H1 (cell line): Measurements from ENCODE around the gene ENPEP. TPM values are rescaled to one million over a fixed set of nuclear protein-coding genes. Genes with fewer than 3 reads are reported as not detected.

Experiments
- CTCF ChIA-PET: fragments of 300-600 bp; sonication (Branson Sonifier 250); formaldehyde crosslinking; loops from one replicate; lab custom pipeline; 2021; ENCODE audit not compliant: partially characterized antibody; lab: Charles Lee
- POLR2A ChIA-PET: fragments of 300-600 bp; sonication (Branson Sonifier 250); formaldehyde crosslinking; loops from one replicate; lab custom pipeline; 2021; ENCODE audit warnings: inconsistent platforms; ENCODE audit not compliant: partially characterized antibody; lab: Charles Lee
- DNase-seq, 2 experiments: peaks; one replicate each; pipeline versions ENCODE4 v3.0.0 to v3.0.0-alpha.2; 2010 to 2022; ENCODE audit warnings: low spot score in 2 of 2, low read depth in 1 of 2, mixed read lengths in 1 of 2
- FAIRE-seq: peaks from 2 replicates; lab custom pipeline; 2011; peaks lifted over from hg19 to GRCh38; lab: Jason Lieb, UNC
- H2AFZ ChIP-seq: 2 replicates; pipeline ENCODE4 v1.8.1; 2012; ENCODE audit warnings: low read length, inconsistent platforms
- H2AK5ac ChIP-seq: 2 replicates; pipeline ENCODE4 v1.6.1; 2013; ENCODE audit warnings: low read depth, low read length
- H2BK120ac ChIP-seq: replicated peaks from 2 replicates; pipeline ENCODE3; 2013; ENCODE audit warnings: low read depth, low read length, inconsistent platforms
- H2BK12ac ChIP-seq: 2 replicates; pipeline ENCODE4 v1.6.1; 2013; ENCODE audit warnings: low read depth, low read length
- H2BK15ac ChIP-seq: 2 replicates; pipeline ENCODE4 v1.6.1; 2013; ENCODE audit warnings: low read length
- H2BK20ac ChIP-seq: 2 replicates; pipeline ENCODE4 v1.6.1; 2013; ENCODE audit warnings: low read length
- H2BK5ac ChIP-seq: 2 replicates; pipeline ENCODE4 v1.6.1; 2013; ENCODE audit warnings: low read depth, low read length
- H3K14ac ChIP-seq: 2 replicates; pipeline ENCODE4 v1.6.1; 2013; ENCODE audit warnings: inconsistent platforms; ENCODE audit not compliant: insufficient read length
- H3K18ac ChIP-seq: 2 replicates; pipeline ENCODE4 v1.6.1; 2013; ENCODE audit warnings: low read length; ENCODE audit errors: extremely low read depth
- H3K23ac ChIP-seq: 2 replicates; pipeline ENCODE4 v1.6.1; 2013; ENCODE audit warnings: inconsistent platforms; ENCODE audit not compliant: insufficient read length
- H3K23me2 ChIP-seq: 2 replicates; pipeline ENCODE4 v1.6.1; 2013; ENCODE audit warnings: low read depth, low read length
- H3K27ac ChIP-seq: 2 replicates; pipeline ENCODE4 v1.6.1; 2011; ENCODE audit warnings: low read depth, low read length, inconsistent platforms
- H3K27me3 ChIP-seq, 4 experiments: replicated peaks in 1 of 4; 1 replicate in 1 of 4; 2 replicates in 3 of 4; pipeline versions ENCODE4 v1.6.1 to v1.8.1; 2011 to 2013; ENCODE audit warnings: low read length in 3 of 4, mild to moderate bottlenecking in 3 of 4, inconsistent platforms in 2 of 4, mixed read lengths in 2 of 4, moderate library complexity in 1 of 4; ENCODE audit not compliant: control insufficient read depth in 3 of 4, insufficient read depth in 3 of 4; ENCODE audit errors: extremely low read depth in 1 of 4
- H3K36me3 ChIP-seq, 4 experiments: 2 replicates each; pipeline versions ENCODE4 v1.6.1 to v1.8.1; 2011 to 2013; ENCODE audit warnings: mild to moderate bottlenecking in 4 of 4, low read length in 3 of 4, moderate library complexity in 2 of 4, control low read depth in 1 of 4, inconsistent platforms in 1 of 4; ENCODE audit not compliant: insufficient read depth in 4 of 4, control insufficient read depth in 2 of 4
- H3K4ac ChIP-seq: replicated peaks from 2 replicates; pipeline ENCODE3; 2013; ENCODE audit warnings: low read length, low read depth, mixed read lengths, inconsistent platforms; ENCODE audit not compliant: insufficient read length
- H3K4me1 ChIP-seq, 4 experiments: replicated peaks in 1 of 4; 1 replicate in 1 of 4; 2 replicates in 3 of 4; pipeline versions ENCODE4 v1.6.1 to v1.8.1; 2011 to 2013; ENCODE audit warnings: low read length in 3 of 4, inconsistent platforms in 2 of 4, mixed read lengths in 1 of 4; ENCODE audit not compliant: insufficient read depth in 4 of 4, control insufficient read depth in 3 of 4
- H3K4me2 ChIP-seq, 2 experiments: 2 replicates each; pipeline versions ENCODE4 v1.6.1 to v1.8.1; 2011 to 2013; ENCODE audit warnings: low read depth in 2 of 2, low read length in 2 of 2, control low read depth in 1 of 2, inconsistent platforms in 1 of 2, mild to moderate bottlenecking in 1 of 2; ENCODE audit not compliant: insufficient read depth in 1 of 2
- H3K4me3 ChIP-seq, 4 experiments: fragments of 200-600, 300-600 bp in 1 of 4; sonication (generic), shearing (Covaris generic), sonication (Bioruptor Twin) in 1 of 4; 2 replicates each; pipeline versions ENCODE4 v1.5.1 to v1.8.1; 2011 to 2016; ENCODE audit warnings: low read length in 4 of 4, low read depth in 3 of 4, control low read depth in 2 of 4, inconsistent platforms in 2 of 4, mild to moderate bottlenecking in 2 of 4, mixed read lengths in 1 of 4, moderate library complexity in 1 of 4; ENCODE audit not compliant: insufficient read depth in 2 of 4; ENCODE audit errors: extremely low read depth in 1 of 4
- H3K56ac ChIP-seq: replicated peaks from 2 replicates; pipeline ENCODE3; 2013; ENCODE audit warnings: low read depth, mild to moderate bottlenecking, mixed read lengths, low read length, inconsistent platforms; ENCODE audit not compliant: insufficient read length
- H3K79me1 ChIP-seq: 2 replicates; pipeline ENCODE4 v1.6.1; 2013; ENCODE audit warnings: low read depth, low read length, control low read depth
- H3K79me2 ChIP-seq, 2 experiments: 2 replicates each; pipeline versions ENCODE4 v1.6.1 to v1.8.1; 2012 to 2013; ENCODE audit warnings: low read length in 2 of 2, mild to moderate bottlenecking in 2 of 2, inconsistent platforms in 1 of 2; ENCODE audit not compliant: insufficient read depth in 2 of 2, control insufficient read depth in 1 of 2
- H3K9ac ChIP-seq, 4 experiments: replicated peaks in 1 of 4; 1 replicate in 1 of 4; 2 replicates in 3 of 4; pipeline versions ENCODE4 v1.6.1 to v1.8.1; 2011 to 2013; ENCODE audit warnings: low read depth in 3 of 4, low read length in 3 of 4, control low read depth in 2 of 4, mild to moderate bottlenecking in 2 of 4, moderate library complexity in 2 of 4, inconsistent platforms in 1 of 4; ENCODE audit errors: extremely low read depth in 1 of 4
- H3K9me3 ChIP-seq, 2 experiments: 2 replicates each; pipeline versions ENCODE4 v1.6.1 to v1.8.1; 2012 to 2013; ENCODE audit warnings: mild to moderate bottlenecking in 2 of 2, moderate library complexity in 2 of 2, control low read depth in 1 of 2, inconsistent platforms in 1 of 2, low read depth in 1 of 2, low read length in 1 of 2, mixed read lengths in 1 of 2; ENCODE audit not compliant: insufficient read depth in 2 of 2
- H4K20me1 ChIP-seq, 2 experiments: replicated peaks in 1 of 2; 2 replicates each; pipeline versions ENCODE3 to v1.8.1; 2011 to 2013; ENCODE audit warnings: inconsistent platforms in 2 of 2, low read length in 2 of 2, mild to moderate bottlenecking in 1 of 2; ENCODE audit not compliant: insufficient read depth in 2 of 2, control insufficient read depth in 1 of 2
- H4K5ac ChIP-seq: 2 replicates; pipeline ENCODE4 v1.6.1; 2013; ENCODE audit warnings: low read length, low read depth, mixed read lengths, inconsistent platforms; ENCODE audit not compliant: insufficient read length
- H4K8ac ChIP-seq: 2 replicates; pipeline ENCODE4 v1.8.0; 2013; ENCODE audit warnings: mild to moderate bottlenecking, moderate library complexity, low read length, inconsistent platforms; ENCODE audit not compliant: insufficient read depth; ENCODE audit errors: extremely low read depth
- H4K91ac ChIP-seq: replicated peaks from 2 replicates; pipeline ENCODE3; 2013; ENCODE audit warnings: low read length, mixed read lengths, inconsistent platforms; ENCODE audit not compliant: insufficient read length
- EGR1 ChIP-seq: IDR thresholded peaks from 2 replicates; pipeline ENCODE4 v1.6.1; 2011; ENCODE audit warnings: low read depth, low read length, borderline replicate concordance
- HDAC2 ChIP-seq, 2 experiments: fragments of 300-600 bp in 1 of 2; sonication (generic) in 1 of 2; IDR thresholded peaks; 2 replicates each; pipeline ENCODE4 v1.6.1; 2011 to 2012; ENCODE audit warnings: low read depth in 2 of 2, low read length in 2 of 2, mild to moderate bottlenecking in 2 of 2, moderate library complexity in 2 of 2, borderline replicate concordance in 1 of 2, inconsistent platforms in 1 of 2
- KDM1A ChIP-seq: fragments of 200-600, 300-600 bp; sonication (generic); IDR thresholded peaks from 2 replicates; pipeline ENCODE4 v1.7.1; 2016; ENCODE audit warnings: mild to moderate bottlenecking, low read length, borderline replicate concordance
- PHF8 ChIP-seq: fragments of 200-600 bp; sonication (generic); conservative IDR thresholded peaks from 2 replicates; pipeline ENCODE4 v1.7.1; 2012; ENCODE audit warnings: low read depth, mild to moderate bottlenecking, inconsistent platforms, low read length, moderate library complexity
- POLR2A ChIP-seq, 2 experiments: IDR thresholded peaks; 1 replicate in 1 of 2; 2 replicates in 1 of 2; pipeline ENCODE4 v1.6.1; 2011; ENCODE audit warnings: low read depth in 2 of 2, low read length in 2 of 2, mild to moderate bottlenecking in 2 of 2; ENCODE audit errors: control extremely low read depth in 1 of 2
- RNF2 ChIP-seq: fragments of 200-900, 300-1000 bp; sonication (generic); IDR thresholded peaks from 2 replicates; pipeline ENCODE4 v1.7.1; 2016; ENCODE audit warnings: borderline replicate concordance, low read depth, mild to moderate bottlenecking, antibody characterized with exemption, low read length; ENCODE audit not compliant: poor library complexity, severe bottlenecking; ENCODE audit errors: missing control alignments
- SRF ChIP-seq: IDR thresholded peaks from 2 replicates; pipeline ENCODE4 v1.6.1; 2011; ENCODE audit warnings: mild to moderate bottlenecking, low read depth, low read length, moderate library complexity
- SUZ12 ChIP-seq: fragments of 200-600 bp; sonication (generic); IDR thresholded peaks from 2 replicates; pipeline ENCODE4 v1.6.1; 2012; ENCODE audit warnings: mild to moderate bottlenecking, inconsistent platforms, low read length, moderate library complexity, mixed read lengths
- TCF12 ChIP-seq: IDR thresholded peaks from 2 replicates; pipeline ENCODE4 v1.6.1; 2011; ENCODE audit warnings: low read depth, mild to moderate bottlenecking, low read length
- TEAD4 ChIP-seq: IDR thresholded peaks from 2 replicates; pipeline ENCODE4 v1.6.1; 2012; ENCODE audit warnings: low read depth, low read length, inconsistent platforms, mixed read lengths
- YY1 ChIP-seq: IDR thresholded peaks from 2 replicates; pipeline ENCODE4 v1.6.1; 2011; ENCODE audit warnings: low read depth, mild to moderate bottlenecking, low read length
- WGBS, 2 experiments: shearing (Covaris generic) in 1 of 2; methylation state at CpG; one replicate each; pipeline versions ENCODE4 v1.1.6 to v1.1.7; 2013 to 2015; ENCODE audit warnings: low lambda C conversion rate in 2 of 2, mixed read lengths in 2 of 2, inconsistent platforms in 1 of 2, low coverage in 1 of 2, missing lambda C conversion rate in 1 of 2; ENCODE audit not compliant: insufficient replicate concordance in 2 of 2, insufficient coverage in 1 of 2, insufficient read length in 1 of 2; ENCODE audit errors: extremely low coverage in 1 of 2, missing lambda C conversion rate in 1 of 2; 5-methylcytosine and 5-hydroxymethylcytosine counted together
- polyA plus RNA-seq, 7 experiments: library from polyadenylated mRNA; depleted of rRNA in 3 of 7; stranded (reverse) in 5 of 7; unstranded in 2 of 7; fragments of >200 nt in 5 of 7; fragments of 200-250 nt in 2 of 7; gene quantifications; 1 replicate in 5 of 7; 2 replicates in 1 of 7; 4 replicates in 1 of 7; pipeline versions ENCODE4 v1.2.1 to v1.2.3, GENCODE V29; 2011 to 2013; ENCODE audit warnings: missing spikeins in 2 of 7, mixed read lengths in 2 of 7
- total RNA-seq: library from RNA; stranded (reverse); fragmentation: NEBNext Ultra II Directional; extraction: Animal tissue kit (Norgen Biotek cat#: 25700); gene quantifications from 2 replicates; pipeline ENCODE4 v1.2.1, GENCODE V29; 2021

Gene ENPEP
- total and polyA plus RNA-seq, 2 of the 8 experiments (the other 6 are each of a cell fraction or from before 2014, with no cell fraction given), result 0.09 to 0.61 TPM

- ChIA-PET CTCF (interaction anchor here (0.7 to 2.0 kb wide), 6 partner anchors 10 to 359 kb away, joined by 3 to 6 read pairs (median 4); no protein-coding TSS in a partner anchor), POLR2A (no interaction called here)
- Histone ChIP-seq H2AK5ac (no peak overlapping the region), H4K20me1 (peaks cover 0 to 19% of the 10 kb centered on the region in 2 experiments), H3K18ac (no peak overlapping the region), H3K27ac (no peak overlapping the region), H3K9me3 (no peaks in the 10 kb centered on the region), H3K4me2 (peak overlapping the region; percentile 47 to 69), H2BK20ac (no peak overlapping the region), H3K14ac (no peak overlapping the region), H2BK15ac (no peak overlapping the region), H3K56ac (no peak overlapping the region), H3K79me2 (no peaks in the 10 kb centered on the region), H2AFZ (no peak overlapping the region), H2BK120ac (no peak overlapping the region), H3K23me2 (peaks cover 12% of the 10 kb centered on the region; the same call in 1 of the 2 replicates), H3K4me3 (peak overlapping the region in 2 of 4 experiments; percentile 8 to 37; a peak in 3 of 8 replicates), H3K4ac (no peak overlapping the region), H3K36me3 (no peaks in the 10 kb centered on the region), H2BK12ac (no peak overlapping the region; the same call in 1 of the 2 replicates), H3K4me1 (peaks cover under 1 to 23% (median 6%) of the 10 kb centered on the region in 4 experiments), H4K5ac (no peak overlapping the region), H3K27me3 (peaks cover 50 to 83% (median 75%) of the 10 kb centered on the region in 4 experiments), H4K91ac (no peak overlapping the region), H3K9ac (no peak overlapping the region), H3K23ac (no peak overlapping the region), H3K79me1 (no peaks in the 10 kb centered on the region), H4K8ac (peak overlapping the region; percentile 53), H2BK5ac (no peak overlapping the region)
- WGBS, 2 experiments, result 28% methylated on average over 38 of the region's 54 CpGs; no CpG with 5 or more reads in 1 of the 2 experiments
- FAIRE-seq (no peak), DNase-seq (no peak)
- TF ChIP-seq KDM1A (no peak), SRF (no peak), POLR2A (IDR thresholded peaks at IDR 0.05; ENCODE audit: control extremely low read depth in 1 of 2, low read depth in 2 of 2, low read length in 2 of 2) (no peak), TEAD4 (no peak), PHF8 (no peak), YY1 (no peak), EGR1 (peak; percentile 68; the same call in 1 of the 2 replicates), HDAC2 (IDR thresholded peaks at IDR 0.05; ENCODE audit: borderline replicate concordance in 1 of 2, low read depth in 2 of 2, low read length in 2 of 2) (no peak), TCF12 (no peak), SUZ12 (peak; percentile 74), RNF2 (peak; percentile 48)
Observed at GRCh38 chr4:110610940-110611831, 135.2 kb downstream of the ENPEP start.
